DMS153 (cell line): ENCODE results near the gene CRACDL.

Experiments
- DNase-seq: peaks from one replicate; lab custom pipeline; 2025; lab: John Stamatoyannopoulos, UW

CRACDL gene

DNA sequence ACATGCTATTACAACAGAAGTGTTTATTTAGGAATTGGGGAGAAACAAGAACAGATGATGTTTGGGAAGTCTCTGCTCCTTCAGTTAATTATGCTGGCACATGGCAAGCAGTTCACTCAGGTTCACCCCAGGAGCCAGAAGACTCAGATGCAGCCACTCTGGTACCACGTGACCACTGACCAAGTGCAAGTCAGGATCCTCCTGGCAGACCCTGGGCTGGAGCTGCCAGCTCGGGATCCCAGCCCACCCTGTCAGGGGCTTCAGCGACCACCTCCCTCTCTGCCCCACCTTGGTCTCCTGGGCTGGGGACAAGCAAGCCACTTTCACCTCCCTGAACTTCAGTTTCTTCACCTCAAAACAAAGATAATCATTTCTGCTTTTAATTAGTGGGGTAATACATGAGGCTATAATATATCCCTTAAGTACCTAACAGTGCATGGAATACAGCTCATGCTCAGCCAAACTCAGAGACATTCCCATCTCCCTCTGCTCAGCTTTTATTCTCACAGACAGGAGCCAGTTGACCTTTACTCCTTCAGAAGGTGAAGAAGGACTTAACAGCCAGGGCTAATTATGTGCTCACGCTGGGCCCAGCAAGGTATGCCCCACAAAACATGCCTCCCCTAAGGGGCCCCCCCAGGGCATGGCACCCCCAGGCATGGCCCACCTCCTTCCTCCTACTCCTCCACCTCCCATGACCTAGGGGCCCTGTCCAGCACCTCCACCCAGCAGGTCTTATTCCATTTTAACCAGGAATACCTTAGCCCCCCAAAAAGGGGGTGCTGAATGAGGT is 11.8 kb downstream of the CRACDL start:
- DNase-seq = no peak

DNA sequence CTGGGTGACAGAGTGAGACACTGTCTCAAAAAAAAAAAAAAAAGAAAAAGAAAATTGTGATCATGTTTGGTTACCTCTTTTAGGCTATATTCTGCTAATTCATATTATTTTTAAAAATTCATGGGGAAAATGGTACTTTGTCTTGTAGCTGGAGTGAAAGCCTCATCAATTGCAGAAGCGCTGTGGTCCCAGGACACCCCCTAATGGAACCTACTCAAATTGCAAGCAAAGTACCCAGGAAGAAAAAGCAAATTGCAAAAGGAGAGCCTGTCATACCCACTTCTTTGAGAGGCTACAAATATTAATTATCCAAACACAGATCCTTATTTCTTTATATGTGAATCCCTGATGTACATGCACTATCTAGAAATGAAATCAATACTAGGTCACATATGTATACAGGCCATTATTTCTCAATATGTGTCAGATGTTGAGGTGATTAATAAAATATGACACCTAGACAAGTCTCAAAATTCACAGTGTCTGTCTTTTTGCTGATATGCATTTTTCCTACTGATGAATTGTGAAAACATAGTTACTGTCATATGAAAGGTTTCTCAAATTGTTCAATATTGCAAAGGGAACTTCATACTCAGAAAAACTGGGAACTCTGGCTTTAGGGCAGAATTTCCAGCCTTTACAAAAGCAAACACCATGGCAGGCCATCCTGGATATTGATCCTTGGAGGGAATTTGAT is 12.6 kb downstream of the CRACDL start:
- DNase-seq = no peak

GRCh38 chr2:98921062-98921461 is 15.0 kb downstream of the CRACDL start:
- no peak for DNase-seq

- DNase-seq = no peak
Observed at GRCh38 chr2:98917031-98917471, 19.0 kb downstream of the CRACDL start.

DNA sequence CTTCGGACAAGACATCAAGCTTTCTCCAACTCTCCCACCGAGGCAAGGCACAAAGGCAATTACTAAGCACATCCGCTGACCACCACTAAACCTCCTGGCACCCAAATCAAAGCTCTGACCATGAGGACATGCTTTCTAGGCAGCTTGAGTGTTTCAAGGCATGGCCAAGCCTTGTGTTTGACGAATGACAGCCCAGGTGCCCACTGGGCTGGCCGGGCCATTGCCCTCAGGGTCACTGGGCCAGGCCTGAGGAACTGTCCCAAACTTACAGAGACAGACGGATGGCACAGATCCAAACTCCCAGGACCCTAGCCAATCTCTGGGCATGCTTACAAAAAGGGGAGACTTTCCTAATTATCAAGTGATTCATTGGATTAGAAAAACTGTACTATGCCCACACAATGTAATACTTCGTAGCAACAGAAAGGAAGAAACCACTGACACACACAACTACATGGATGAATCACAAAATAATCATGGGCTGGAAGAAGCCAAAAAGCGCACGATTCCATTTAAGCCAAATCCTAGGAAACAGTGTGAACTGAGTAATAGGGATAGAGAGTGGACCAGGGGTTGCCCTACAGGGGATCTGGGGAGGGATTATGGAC is 20.2 kb downstream of the CRACDL start:
- no peak for DNase-seq

GRCh38 chr2:98914713-98915580 is 21.1 kb downstream of the CRACDL start:
- no peak for DNase-seq

GRCh38 chr2:98913916-98914712 is 21.9 kb downstream of the CRACDL start:
- peak; percentile 89 for DNase-seq

GRCh38 chr2:98912957-98913915 is 22.8 kb downstream of the CRACDL start:
- DNase-seq = no peak

DNA sequence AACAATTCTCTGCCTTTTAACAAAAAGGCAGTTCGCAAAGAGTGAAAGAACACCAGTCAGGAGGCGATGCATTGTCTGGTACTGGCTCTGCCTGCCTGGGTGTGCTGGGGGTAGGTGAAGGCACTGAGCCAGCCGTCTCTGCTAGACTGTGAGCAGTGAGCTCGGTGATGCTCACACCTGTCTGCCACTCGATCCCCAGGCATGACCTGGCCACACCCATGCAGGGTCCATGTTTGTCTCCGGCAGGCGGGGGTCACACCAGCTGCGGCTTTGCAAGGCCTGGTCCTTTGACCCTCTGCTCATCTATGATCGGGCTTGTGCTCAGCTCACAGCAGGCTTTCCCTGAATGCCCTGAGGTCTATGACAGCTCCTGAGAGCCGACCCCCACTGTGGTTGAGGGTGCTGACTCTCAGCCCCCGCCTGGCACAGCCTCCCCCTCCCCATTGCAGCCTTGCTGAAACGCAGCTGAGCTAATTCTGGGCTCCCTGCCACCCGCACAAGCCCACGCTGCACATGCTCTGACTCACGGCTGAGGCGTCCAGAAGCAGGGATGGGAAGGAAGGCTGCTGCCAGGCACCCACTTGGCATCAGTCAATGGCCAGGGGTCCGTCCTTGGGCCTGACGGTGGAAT is 23.7 kb downstream of the CRACDL start:
- peak; percentile 84 for DNase-seq

GRCh38 chr2:98911376-98912154 is 24.5 kb downstream of the CRACDL start:
- no peak for DNase-seq

- no peak for DNase-seq
Observed at GRCh38 chr2:98911126-98911375, 25.0 kb downstream of the CRACDL start.

- DNase-seq = no peak
Observed at GRCh38 chr2:98910349-98911125, 25.5 kb downstream of the CRACDL start.

DNA sequence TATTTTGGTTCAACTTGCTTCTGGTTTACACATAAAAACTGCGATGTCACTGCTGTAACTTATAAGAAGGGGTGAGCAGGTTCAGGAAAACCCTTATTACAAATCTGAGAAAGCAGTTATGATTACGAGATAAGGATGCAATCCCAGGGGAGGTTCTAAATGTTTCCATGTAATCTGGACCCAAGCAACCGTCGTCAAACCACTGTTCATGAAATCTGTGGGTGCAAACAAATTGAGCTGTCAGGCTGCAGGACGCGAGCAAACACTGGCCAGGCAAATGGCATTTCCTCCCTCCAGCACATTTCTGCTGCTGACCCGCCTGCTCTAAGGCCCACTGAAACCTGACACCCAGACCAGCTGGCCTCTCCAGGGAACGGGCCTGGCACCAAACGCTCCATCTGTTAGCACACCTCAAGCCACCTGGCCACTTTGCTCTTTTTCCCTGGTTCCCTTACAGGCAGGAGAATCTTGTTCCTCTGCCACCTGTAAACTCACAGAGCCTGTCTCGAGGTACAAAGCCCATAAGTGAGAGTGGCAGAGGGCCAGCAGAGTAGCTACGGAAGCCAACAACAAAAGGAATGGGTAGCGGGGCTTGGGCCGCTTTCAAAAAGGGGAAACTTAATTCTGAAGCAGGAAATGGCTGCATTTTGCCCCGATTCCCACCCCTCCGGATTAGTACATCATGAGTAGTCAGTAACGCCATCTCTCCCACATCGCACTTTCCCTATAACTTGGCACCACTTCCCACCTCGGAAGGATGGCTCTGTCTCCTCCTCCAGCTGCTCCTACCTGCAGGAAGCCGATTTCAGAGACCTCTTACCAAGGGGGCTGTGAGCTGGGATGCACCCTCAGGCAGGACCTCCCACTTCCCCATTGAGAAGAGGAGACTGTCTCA is 26.5 kb downstream of the CRACDL start:
- peak; percentile 97 for DNase-seq

DNA sequence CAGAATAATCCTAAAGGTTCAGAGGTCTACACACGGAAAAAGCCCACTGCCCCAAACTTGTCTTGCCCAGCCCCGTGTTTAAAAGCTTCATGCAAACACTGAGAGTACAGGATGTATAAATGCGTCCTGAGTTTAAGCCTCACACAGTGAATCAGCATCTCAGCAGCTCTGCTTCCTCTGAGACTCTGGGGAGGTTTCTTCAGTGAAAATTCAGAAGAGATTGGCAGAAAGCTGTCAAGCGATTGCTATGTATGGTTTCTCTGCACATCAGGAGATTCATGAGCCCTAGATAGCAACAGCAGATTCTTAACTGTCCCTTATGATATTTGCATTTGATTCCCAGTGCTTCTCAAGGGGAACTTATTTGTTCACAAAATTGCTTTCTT is 27.1 kb downstream of the CRACDL start:
- no peak for DNase-seq

DNA sequence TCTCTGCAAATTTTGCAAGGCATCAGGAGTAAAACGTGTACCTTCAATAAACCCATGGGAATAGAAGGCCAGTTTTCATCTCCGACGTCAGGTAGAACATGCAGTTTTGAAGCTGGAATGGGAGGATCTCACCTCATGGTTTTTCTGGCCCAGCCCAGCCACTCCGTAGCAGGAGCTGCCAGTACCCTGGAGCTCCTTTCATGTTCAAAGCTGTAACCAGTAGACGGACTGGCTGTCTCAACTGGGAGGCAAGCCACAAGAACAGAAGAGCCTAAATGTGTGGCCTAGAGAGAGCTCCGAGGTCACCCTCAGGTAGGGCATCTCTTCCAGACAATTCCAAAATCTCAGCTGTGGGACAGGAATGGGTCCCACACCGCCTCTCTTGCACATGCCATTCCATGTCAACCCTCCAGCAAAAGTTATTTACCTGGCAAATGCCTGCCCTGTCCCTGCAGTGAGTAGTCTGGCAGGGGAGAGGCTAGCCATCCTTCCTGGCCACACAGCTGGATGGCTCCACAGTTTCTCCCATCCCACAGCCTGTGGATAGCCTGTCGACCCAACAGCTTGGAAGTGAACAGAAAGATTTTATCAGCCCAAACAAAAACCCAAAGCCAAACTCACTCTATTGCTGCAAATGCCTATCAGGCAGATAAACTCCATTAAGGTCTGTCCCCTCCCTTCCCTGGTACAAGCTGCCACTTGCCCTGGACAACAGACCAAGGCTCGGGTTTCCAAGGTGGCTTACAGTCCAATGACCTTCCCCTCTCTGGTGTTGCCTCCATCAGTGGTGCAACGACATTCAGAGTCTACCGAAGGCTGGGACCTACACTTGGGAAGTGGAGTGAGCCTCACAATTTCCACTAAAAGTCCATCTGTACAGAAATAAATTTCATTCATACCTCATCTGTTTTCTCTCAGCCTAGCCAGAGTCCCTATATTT is 27.8 kb downstream of the CRACDL start:
- peak; percentile 57 for DNase-seq

DNA sequence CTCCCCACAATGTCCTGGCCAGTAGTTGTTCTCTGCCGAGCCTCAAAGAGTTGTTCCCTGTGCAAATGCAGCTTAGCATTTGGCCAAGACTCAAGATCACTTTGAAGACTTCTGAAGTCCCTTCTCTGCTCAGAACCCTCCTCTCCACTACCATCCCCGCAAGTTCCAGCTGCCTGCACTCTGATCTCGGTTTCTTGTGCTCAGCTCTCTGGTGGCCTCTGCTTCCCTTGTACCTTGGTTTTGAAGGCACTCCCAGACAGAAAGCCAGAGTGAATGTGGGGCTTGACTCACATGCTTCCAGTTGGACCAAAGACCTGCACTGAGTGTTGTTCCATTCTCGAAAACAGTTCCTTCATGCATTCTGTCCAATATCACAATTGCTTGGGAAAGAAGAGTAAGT is 28.6 kb downstream of the CRACDL start:
- no peak for DNase-seq
